GM23248 (cell line): ENCODE results near the gene CD19.

ENCODE experiments used
- EZH2 ChIP-seq: fragments of 200-600 bp; sonication (generic); IDR thresholded peaks from 2 replicates; pipeline ENCODE4 v1.6.1; 2018; ENCODE audit warnings: antibody characterized with exemption, mild to moderate bottlenecking; ENCODE audit not compliant: insufficient read depth, poor library complexity, severe bottlenecking
- EZH2phosphoT487 ChIP-seq: fragments of 200-600 bp; sonication (generic); IDR thresholded peaks from 2 replicates; pipeline ENCODE4 v1.6.1; 2018; ENCODE audit warnings: antibody characterized with exemption, moderate library complexity, mild to moderate bottlenecking, low read depth; ENCODE audit not compliant: insufficient read depth

DNA sequence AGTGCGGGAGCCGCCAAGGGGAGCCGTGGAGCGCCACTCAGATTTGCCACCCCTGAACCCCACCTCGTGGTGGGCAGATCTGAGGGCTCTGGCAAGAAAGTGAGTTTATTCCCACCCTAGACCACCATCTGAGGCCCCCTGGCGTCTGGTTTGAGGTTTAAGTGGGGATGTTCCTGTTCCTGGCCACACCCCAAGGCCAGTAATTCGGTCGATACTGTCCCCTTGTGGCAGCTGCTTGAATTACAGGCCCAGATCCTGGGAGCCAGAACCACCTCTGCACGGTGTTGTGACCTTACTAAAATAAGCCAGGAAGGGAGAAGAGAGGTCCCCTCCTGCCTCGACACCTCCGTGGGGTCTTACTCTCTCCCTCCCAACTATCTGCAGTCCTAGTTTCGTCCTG, 49.7 kb downstream of the CD19 start:
- TF ChIP-seq EZH2 (no peak), EZH2phosphoT487 (no peak)
